SU-DHL-6 (cell line): ENCODE results near the gene TGM3.

Experiments
- EZH2phosphoT487 ChIP-seq: fragments of 200-600 bp; sonication (generic), shearing (Covaris generic); conservative IDR thresholded peaks from 2 replicates; pipeline ENCODE4 v1.6.1; 2018; ENCODE audit warnings: mild to moderate bottlenecking, antibody characterized with exemption, low read length, moderate library complexity, mixed read lengths
- TF ChIP-seq, protein P1 (sequence below): fragments of 200-600 bp; sonication (generic); IDR thresholded peaks from one replicate; pipeline ENCODE4 v1.5.1; 2017; ENCODE audit warnings: antibody characterized with exemption, mild to moderate bottlenecking, low read length, moderate library complexity; ENCODE audit not compliant: insufficient read depth, poor library complexity, severe bottlenecking

DNA sequence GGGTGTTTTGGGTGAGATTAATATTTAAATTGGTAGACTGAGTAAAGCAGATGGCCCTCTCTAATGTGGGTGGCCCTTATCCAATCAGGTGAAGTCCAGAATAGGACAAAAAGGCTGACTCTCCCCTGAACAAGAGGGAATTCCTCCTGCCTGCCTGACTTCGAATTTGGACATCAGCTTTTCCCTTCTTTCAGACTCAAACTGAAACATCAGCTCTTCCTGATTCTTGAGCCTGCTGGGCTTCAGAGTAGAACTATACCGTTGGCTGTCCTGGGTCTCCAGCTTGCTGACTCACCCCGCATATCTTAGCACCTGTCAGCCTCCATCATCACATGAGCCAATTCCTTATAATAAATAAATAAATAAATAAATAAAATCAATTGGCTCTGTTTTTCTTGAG lies 69.9 kb downstream of the TGM3 start:
- no peak for TF ChIP-seq EZH2phosphoT487
- TF ChIP-seq, protein P1, sequence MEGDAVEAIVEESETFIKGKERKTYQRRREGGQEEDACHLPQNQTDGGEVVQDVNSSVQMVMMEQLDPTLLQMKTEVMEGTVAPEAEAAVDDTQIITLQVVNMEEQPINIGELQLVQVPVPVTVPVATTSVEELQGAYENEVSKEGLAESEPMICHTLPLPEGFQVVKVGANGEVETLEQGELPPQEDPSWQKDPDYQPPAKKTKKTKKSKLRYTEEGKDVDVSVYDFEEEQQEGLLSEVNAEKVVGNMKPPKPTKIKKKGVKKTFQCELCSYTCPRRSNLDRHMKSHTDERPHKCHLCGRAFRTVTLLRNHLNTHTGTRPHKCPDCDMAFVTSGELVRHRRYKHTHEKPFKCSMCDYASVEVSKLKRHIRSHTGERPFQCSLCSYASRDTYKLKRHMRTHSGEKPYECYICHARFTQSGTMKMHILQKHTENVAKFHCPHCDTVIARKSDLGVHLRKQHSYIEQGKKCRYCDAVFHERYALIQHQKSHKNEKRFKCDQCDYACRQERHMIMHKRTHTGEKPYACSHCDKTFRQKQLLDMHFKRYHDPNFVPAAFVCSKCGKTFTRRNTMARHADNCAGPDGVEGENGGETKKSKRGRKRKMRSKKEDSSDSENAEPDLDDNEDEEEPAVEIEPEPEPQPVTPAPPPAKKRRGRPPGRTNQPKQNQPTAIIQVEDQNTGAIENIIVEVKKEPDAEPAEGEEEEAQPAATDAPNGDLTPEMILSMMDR = no peak
